DMS 273 (cell line): ENCODE measurements around the gene MTURN.

Experiments
- DNase-seq: peaks from one replicate; lab custom pipeline; 2025; ENCODE audit not compliant: unreplicated experiment; lab: John Stamatoyannopoulos, UW

MTURN gene

DNA sequence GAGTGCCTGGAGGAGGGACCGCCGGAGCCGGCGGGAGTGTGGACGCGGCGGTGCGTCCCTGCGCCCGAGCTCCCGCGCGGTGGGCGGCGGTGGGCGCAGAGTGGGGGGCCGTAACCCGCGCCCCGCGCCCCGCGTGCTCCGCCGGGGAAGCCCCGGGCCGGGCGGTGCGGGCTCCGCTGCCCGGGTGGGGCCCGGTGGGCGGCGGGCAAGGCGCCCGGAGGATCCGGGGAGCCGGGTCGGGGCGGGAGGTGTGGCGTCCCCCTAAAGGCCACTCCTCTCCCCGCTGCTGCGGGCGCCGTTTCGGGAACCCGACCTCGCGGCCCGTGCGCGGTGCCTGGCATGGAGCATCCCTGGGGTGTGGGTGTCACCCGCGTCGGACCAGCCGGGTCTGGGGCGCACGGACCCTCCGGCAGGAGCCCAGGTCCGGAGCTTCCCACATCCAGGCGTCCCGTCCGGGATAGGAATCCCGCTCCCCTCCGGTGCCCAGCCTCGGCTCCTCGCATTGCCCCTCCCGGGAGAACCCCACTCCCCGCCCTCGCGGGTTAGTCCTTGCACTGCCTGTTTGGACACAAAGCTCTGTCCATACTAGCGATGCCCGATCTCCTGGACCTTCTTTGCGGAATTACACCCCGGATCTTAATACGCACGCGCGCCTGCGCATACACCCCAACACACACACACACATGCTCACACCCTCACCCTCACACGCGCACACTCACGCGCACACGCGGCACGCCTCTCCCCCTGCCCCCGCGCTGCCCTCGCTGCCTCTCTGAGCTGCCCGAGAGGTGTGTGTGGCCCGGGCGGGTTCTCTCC lies 723 bp downstream of the MTURN start:
- DNase-seq = peak; percentile 92

DNA sequence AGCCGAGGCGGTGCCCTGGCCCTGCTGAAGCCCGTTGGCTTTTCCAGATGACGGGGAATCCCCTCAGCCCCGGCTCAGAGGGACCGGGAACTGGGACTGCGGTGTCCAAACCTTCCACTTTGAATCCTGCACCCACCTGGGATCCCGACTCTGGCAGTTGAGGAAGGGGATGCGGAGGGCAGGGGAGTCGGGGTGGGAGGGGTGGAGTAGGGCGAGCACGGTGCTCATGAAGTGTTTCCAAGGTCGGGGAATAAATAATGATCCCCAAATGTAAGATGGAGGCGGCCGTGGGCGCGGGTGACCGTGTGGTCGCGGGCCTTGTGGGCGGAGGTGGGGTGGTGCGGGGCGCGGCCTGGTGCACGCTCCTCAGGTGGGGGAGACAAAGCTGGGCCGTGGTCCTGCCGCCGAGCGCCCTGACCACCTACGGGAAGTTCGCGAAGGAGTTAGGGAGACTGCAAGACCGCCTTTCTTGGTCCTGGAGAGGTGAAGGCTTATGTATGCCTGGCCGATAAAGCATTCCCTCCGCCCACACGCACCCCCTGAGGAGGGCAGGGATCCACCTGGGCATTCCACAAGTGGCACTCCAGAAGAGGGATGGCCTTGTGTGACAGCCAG lies 1.4 kb downstream of the MTURN start:
- peak; percentile 69 for DNase-seq

DNA sequence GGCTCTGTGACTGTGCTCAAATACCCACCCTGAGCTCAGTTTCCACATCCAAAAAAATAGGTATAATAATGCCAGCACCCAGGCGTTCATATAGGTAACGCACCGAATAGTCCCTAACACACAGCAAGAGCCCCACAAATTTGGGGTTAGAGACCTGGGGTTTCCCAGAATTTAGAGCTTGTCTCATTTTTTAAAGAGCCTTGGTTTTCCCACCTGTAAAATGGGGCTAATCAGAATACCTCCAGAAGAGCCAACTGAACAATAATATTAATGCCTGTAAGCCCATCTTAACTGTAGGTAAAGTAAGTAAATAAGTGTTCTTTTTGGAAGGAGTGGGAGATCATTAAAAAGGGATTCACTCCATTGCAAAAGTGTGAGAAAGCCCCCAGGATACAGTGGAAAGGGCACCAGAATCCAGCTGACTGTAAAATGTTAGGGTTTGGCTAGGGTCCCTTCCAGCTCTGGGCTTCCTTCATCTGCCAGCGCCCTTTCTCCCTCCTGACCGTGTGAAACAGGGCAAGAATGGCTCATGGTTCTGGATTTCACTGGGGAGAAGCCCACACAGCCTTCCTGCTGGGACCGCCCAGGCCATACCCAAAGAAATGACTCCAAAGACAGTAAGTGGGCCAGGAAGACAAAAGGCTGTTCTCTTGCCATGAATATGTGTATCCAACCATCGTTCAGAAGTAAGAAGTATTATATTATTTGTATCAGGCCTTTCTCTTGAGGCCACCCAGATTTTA lies 2.1 kb downstream of the MTURN start:
- DNase-seq = no peak

DNA sequence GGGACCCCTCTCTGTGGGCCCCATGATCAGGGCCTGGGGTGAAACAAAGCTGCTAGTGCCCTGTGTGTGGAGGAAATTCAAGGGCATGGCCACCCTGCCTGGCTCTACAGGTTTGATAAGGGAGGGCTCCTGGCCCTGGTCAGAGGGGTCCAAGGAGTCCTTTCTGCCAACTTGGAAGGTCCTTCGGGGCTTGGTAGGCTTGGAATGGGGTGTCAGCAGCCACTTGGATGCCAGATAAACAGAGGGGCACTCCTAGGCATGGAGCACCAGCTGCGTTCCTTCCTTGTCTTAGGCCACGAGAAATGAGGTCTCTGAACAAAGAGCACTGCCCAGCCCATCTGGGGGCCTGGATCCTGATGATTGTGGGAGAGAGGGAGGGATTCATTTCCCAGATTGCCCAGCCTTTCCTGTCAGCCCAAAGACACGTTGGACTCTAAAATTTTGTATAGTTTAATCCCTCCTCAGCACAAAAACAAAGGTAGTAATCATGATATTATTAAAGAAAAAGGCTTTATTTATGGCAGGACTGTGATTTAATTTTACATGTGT lies 5.1 kb downstream of the MTURN start:
- peak; percentile 41 for DNase-seq

DNA sequence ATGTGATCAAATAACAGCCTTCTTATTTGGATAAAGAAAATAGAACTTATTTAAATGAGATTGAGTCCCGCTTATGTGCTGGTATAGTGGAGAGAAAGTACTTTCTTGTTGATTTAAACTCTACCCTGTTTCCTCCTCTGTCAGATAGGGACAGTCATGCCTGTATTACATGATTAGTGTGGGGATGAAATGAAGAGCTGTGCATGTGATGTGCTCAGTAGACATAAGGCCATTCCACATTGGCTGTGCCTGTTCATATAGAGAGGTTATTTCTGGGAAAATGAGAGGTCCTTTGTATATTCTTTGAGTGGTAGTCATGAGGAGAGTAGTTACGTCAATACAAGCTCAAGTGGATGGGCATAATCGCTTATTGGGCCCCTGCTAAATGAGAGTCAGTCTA lies 5.7 kb downstream of the MTURN start:
- no peak for DNase-seq

DNA sequence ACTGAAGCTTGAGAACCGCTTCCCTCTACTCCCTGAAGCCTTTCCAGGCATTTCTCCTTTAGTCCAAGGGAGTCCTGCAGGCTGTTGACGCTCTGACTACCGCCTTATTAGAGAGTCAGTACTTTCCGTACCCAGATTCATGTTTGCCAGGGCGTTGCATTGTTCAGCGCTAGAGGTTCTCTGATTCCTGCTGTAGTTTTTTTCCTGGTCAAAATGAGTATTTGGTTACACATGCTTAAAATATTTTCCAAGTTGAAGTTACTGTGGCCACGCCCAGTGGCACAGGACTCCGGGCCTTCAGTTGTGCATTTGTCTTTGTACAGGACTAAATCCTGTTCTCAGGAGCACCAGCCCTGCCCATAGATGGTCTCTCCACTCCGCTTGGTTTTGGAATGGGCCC lies 7.9 kb downstream of the MTURN start:
- peak; percentile 61 for DNase-seq

DNA sequence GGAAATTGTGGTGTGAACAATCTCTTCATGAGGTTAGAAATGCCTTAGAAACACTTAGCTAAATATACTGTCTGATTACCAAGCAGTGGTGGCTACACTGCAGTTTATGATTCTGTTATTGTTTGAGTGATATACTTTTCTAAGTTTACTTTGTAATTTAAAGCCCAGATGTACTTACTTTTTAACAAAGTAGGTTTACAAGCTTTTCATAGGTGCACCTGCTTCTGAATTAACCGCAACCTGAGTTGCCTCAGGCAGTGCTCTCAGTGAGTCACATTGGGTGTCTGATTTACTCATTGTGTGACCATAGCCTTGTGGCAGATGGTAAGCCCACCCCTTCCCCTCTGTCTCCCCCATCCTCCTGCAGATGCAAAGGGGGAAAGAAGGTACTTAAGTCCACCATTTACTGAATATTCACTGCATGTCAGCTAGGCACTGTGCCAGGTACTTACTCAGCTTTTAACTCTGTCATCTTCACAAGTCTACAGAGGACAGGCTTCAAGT lies 9.0 kb downstream of the MTURN start:
- peak; percentile 92 for DNase-seq

DNA sequence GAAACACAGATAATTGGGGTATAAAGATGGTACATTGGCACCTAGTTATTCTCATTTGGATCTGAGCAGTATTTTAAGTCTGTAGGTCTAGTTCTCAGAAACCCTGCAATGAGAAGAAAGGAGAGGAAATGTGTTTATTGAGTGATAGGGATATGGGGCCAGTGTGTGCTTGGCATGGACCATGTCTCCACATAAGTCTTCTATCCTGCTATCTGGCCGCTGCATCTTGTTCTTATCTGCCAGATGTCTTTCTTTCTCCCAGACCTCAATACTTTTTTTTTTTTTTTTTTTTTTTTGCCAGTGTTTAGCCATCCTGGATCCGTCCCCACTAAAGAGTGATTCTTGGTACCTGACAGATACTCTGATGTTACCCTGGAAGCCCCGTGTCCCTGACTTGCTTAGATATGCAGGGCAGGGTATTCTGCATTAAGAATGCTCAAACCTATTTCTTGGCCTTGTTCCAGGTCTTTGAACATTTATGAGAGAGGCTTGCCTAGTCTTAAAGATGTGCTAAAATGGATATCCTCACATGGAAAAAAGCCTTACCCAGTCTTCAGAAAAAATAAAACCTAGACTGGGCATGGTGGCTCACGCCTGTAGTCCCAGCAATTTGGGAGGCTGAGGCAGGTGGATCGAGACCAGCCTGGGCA lies 10.0 kb downstream of the MTURN start:
- peak; percentile 65 for DNase-seq

DNA sequence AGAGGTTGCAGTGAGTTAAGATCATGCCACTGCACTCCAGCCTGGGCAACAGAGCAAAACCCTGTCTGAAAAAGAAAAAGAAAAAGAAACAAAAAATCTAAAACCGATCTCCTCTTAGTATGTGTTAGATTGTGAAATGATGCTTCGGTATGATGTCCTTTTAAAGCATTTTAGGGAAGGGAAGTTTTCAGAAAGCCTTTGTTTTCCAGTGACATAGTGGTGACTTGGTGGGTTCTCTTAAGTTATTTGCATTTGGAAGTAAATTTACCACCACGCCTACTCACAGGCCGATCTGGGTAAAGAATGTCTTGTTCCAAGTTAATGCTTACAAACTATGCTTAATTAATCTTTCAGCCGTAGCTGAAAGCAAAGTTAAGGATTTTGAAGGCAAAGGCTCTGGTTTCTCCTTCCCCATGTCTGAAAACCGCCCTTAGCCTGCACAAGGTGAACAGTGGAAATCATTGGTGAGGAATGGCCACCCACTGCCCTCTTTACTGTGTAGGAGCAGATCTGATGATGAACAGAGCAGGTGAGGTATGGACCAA lies 10.7 kb downstream of the MTURN start:
- no peak for DNase-seq

DNA sequence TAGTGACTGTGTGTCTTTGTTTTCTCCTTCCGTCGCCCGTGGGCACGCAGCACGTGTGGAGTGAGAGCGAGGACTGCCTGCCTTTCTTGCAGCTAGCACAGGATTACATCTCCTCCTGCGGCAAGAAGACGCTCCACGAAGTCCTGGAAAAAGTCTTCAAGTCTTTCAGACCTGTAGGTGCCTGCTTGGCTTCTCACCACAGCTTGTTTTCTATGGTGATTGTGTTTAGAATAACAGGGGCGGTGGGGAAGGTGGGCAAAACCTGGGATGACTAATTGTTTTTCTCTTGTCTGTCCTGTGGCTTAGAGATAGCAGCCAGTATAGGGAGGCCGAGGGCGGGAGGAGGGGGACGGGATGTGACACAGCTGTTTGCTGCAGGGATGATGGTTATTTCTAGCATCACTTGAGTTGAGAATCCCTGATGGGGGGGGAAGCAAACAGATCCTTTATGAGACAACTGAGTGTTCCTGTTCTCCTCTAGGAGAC lies 11.4 kb downstream of the MTURN start:
- DNase-seq = no peak

DNA sequence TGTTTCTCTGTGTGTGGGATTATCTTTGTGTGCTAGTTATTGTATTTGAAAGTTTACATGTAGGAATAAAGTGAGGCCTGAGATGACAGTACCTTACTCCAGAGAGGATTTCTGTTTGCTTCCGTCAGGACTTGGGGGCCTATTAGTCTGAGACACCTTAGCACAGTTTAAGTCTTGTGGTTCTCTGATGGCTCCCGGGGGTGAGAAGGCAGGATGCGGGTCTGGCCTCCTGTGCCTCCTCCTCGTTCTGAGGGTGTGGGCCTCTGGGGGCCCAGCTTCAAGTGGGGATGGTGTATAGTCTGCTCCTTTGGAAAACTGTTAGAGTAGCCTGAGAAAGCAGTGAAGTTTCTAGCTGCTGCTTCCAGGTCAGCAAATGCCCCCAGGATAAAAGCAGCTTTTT lies 12.4 kb downstream of the MTURN start:
- DNase-seq = no peak

DNA sequence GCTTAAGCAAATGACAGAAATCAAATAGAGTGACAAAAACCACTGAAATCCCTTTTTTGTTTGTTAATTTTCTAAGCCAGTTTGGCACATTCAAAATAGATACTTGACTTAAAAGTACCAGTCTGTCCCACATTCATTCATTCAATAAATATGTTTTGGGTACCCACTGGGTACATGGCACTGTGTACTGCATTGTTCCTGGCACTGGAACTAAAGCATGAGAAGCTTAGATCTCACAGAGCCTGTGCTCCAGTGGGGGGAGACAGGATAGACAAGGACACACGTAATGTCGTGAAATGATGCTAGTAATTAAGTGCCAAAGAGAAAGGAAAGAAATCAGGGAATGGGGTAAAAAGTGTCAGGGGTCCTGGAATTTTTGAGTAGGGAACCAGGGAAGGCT lies 13.0 kb downstream of the MTURN start:
- no peak for DNase-seq

DNA sequence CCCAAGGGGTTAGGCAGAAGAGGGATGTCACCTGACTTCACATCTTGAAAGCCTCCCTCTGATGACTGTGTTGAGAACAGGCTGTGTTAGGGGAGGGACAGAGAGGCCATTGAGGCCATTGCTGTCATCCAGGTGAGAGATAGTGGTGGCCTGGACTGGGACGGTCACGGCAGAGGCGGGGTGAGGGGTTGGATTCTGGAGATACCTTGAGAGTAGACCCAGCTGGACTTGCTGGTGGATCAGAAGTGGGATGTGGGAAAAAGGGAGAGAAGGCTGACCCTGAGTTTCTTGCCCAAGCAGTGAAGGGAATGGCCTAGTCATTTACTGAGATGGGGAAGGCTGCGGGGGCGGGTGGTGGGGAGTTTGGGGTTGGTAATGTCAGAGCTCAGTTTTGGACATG lies 13.6 kb downstream of the MTURN start:
- no peak for DNase-seq

DNA sequence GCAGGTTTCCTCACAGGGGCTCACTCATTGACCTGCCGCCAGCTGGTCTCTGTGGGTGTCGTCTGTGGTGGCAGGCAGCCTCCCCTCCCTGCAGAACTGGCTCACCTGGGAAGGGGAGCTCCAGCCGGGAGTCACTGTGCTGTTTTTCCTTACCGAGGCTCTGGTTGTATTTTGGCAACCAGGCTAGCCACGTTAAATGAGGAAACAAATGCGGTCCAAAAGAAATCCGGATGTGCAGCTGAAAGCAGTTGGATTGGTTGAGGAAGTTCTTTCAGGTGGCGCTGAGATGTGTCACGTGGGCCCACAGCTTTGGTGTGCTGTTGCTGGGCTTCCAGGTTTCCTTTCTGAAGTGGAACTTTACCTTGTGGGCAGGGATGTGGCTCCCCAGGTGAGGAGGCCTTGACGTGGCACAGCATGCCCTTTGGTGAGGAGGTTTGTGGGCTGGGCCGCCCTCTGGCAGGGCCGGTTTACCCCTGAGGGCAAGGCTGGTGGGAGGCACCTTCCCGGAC lies 14.2 kb downstream of the MTURN start:
- DNase-seq = no peak

DNA sequence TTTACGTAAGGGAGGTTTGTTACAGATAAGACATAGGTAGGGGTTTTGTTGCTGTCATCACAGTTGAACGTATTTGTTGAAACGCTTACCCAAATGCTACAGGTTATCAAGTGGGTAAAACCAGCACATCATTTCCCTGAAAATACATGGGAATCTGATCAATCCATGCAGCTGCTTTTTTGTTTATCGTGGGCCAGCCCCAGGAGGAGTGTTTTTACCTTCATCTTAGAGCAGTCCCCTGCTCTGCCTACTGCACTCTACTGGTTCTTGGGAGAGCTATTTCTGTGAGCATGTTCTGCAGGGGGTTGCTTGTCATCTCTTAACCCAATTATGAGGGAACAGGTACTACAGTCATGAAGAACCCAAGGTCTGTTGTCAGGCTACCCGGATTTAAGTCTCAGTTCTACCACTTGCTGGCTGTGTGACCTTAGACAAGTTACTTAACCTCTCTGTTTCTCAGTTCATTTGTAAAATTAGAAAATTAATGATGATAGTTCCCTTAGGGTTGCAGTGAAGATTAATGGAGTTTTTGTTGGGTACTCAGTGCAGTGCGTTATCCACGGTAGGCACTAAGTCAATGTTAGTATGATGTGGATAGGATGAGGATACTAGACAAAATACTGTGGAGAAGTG lies 15.0 kb downstream of the MTURN start:
- DNase-seq = no peak

DNA sequence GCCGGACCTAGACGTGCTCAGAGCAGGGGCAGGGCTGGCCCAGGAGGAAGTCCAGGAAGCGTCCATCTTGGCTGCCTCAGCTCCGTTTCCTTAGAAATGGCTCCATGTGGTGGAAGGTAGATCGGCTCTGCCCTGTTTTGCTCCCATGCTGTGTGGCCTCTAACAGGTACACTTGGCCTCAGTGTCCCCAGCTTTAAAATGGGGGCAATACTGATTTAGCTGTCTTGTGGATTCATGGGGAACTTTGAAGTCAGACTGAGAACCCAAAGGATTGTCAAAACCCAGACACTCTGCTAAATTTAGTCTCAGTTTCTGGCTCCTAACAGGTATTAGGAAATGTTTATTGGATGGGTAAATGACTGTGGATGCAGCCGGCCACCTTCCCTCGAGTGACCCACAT lies 15.9 kb downstream of the MTURN start:
- no peak for DNase-seq

DNA sequence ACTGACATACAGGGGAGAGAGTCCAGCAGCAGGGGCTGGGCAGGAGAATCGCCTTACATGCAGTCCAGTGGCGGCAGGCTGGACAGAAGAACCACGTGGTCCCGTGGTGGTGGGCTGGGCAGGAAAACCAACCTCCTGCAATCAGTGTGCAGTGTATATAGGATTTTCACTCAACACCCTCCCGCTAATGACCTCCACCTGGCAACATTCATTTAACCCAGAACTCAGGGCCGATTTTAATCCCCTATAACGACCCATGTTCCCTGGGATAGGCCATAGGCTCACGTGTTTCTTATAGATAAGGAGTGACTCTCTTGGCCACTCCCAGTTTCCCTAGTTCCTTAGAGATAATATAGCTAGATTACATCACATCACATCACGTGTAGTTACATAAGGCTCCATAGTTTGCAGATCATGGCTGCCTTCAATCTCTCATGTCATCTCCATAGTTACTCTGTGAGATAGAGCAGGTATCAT lies 19.4 kb downstream of the MTURN start:
- no peak for DNase-seq

DNA sequence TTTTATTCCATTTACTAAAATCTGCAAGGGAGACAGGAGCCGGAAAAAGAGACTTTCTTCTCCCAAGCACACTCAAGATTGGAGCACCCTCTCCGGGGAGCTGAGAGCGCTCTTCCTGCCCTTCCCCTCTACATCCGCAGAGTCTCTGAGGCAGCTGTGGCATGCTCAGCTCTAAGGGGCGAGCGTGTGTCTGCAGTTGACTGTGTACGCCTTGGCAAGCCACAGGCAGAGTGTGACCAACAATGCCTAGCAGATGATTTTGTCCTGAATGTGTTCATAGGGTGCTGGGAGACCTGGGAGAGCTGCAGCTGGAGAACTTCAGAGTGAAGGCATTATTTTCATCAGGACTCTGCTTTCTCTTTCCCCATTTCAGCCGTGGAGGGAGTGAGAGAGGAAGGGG lies 20.7 kb downstream of the MTURN start:
- DNase-seq = no peak

DNA sequence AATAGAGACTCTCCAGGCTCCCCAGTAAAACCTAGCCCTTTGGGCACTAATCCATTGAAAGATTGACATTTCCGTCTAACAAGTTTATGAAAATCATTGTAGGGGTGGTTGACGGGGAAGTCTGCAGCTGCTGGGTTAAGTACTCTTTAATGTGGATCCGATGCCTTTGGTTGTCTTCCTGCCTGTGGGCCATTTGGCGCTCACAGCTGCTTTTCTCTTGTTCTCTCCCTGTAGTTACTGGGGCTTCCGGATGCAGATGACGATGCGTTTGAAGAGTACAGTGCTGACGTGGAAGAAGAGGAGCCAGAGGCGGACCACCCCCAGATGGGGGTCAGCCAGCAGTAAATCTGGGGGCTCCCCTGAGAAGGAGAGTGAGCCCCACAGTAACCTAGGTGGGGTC lies 22.4 kb downstream of the MTURN start:
- DNase-seq = no peak

DNA sequence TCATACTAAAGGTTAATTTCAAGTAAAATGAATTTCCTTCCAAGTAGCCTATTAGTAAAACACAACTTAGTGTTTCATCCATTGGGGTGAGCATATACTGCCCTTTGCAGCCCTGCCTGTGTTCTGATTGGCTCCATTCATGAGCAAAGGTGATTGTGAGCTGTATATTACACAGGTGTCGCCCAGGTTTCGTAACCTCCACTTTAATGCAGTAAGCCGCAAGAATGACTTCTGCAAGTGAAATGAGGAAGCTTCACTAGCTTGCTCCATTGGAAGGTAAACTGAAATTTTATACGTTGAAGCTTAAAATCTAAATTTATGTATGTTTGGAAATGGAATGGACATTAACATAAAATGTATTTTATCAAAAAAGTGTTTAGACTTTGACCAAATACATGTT lies 24.4 kb downstream of the MTURN start:
- no peak for DNase-seq
